Osteoblast (primary cell): Measurements from ENCODE around the gene AQP2. TPM values are rescaled to one million over a fixed set of nuclear protein-coding genes. Genes with fewer than 3 reads are reported as not detected.
A peak's percentile ranks its signal among the peaks of the same experiment; 100 is the strongest.

Experiments used
- DNase-seq: peaks from one replicate; pipeline ENCODE4 v3.0.0; 2011; ENCODE audit warnings: low spot score, mixed read lengths; ENCODE audit not compliant: insufficient read length; ENCODE audit errors: missing footprints
- H2AFZ ChIP-seq: 2 replicates; pipeline ENCODE4 v1.6.0; 2011; ENCODE audit warnings: mild to moderate bottlenecking, low read length
- H3K27ac ChIP-seq: 2 replicates; pipeline ENCODE4 v1.5.1; 2011; ENCODE audit warnings: mild to moderate bottlenecking, low read depth, low read length, moderate library complexity
- H3K27me3 ChIP-seq: 2 replicates; pipeline ENCODE4 v1.6.0; 2012; ENCODE audit warnings: mild to moderate bottlenecking, control low read depth, inconsistent platforms, low read length, moderate library complexity; ENCODE audit not compliant: insufficient read depth
- H3K36me3 ChIP-seq: 2 replicates; pipeline ENCODE4 v1.5.1; 2011; ENCODE audit warnings: mild to moderate bottlenecking, low read length, control low read depth, moderate library complexity; ENCODE audit not compliant: insufficient read depth
- H3K4me1 ChIP-seq: 2 replicates; pipeline ENCODE4 v1.5.1; 2011; ENCODE audit warnings: mild to moderate bottlenecking, low read length, control low read depth, moderate library complexity; ENCODE audit not compliant: insufficient read depth
- H3K4me2 ChIP-seq: 2 replicates; pipeline ENCODE4 v1.6.0; 2011; ENCODE audit warnings: mild to moderate bottlenecking, low read length; ENCODE audit not compliant: insufficient read depth
- H3K4me3 ChIP-seq: fragments of 200-600 bp; sonication (generic); 3 replicates; pipeline ENCODE4 v1.5.1; 2012; ENCODE audit warnings: mild to moderate bottlenecking, low read length, inconsistent platforms; ENCODE audit not compliant: insufficient read depth
- H3K79me2 ChIP-seq: 2 replicates; pipeline ENCODE4 v1.6.0; 2012; ENCODE audit warnings: mild to moderate bottlenecking, low read length, control low read depth, inconsistent platforms; ENCODE audit not compliant: insufficient read depth
- H3K9me3 ChIP-seq: 2 replicates; pipeline ENCODE4 v1.5.1; 2011; ENCODE audit warnings: low read depth, low read length, control low read depth
- H4K20me1 ChIP-seq: 2 replicates; pipeline ENCODE4 v1.6.0; 2012; ENCODE audit warnings: mild to moderate bottlenecking, low read length, control low read depth; ENCODE audit not compliant: insufficient read depth
- total RNA-seq: library from RNA; depleted of rRNA; stranded (reverse); fragments of >200 nt; gene quantifications from 2 replicates; pipeline ENCODE4 v1.2.3, GENCODE V29; 2012
- TF ChIP-seq, protein P1 (sequence below): IDR thresholded peaks from 2 replicates; pipeline ENCODE4 v1.5.1; 2011; ENCODE audit warnings: mild to moderate bottlenecking, low read depth, low read length, moderate library complexity; ENCODE audit errors: extremely low read depth

Gene AQP2
- total RNA-seq, 1 donor, result not detected

DNA sequence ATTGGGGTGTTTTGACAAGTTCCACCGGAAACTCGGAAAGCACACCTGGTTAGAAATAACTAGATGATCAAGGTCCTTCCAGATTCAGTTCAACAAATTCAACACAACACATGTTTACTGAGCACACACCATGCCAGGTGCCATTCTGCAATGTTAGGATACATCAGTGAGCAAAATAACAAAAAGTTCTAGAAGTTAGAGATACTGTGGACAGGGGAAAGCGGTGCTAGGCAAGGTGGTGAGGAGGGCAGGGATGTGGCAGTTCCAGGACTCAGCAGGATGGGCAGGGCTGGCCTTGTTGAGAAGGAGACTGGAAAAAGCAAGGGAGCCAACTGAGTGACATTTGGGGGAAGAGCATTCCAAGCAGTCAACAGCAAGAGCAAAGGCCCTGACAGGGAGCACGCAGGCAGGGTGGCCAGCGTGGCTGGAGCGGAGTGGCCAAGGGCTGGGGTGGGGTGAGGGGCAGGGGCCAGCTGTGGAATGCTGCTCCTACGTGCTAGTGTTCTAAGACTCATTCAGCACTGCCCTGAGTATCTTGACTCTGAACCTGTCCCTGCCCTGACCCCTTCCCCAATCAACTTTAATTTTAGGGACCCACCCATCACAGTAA is 27.4 kb upstream of the AQP2 start:
- no peaks in the 10 kb centered on the region for H3K36me3 ChIP-seq
- peak; percentile 38 for DNase-seq
- no peak overlapping the region for H3K27ac ChIP-seq
- no peak overlapping the region for H3K4me3 ChIP-seq
- peaks cover 11% of the 10 kb centered on the region for H3K4me1 ChIP-seq
- H3K79me2 ChIP-seq, result no peaks in the 10 kb centered on the region
- no peaks in the 10 kb centered on the region for H3K9me3 ChIP-seq
- no peak overlapping the region for H3K4me2 ChIP-seq
- H2AFZ ChIP-seq, result no peak overlapping the region
- H4K20me1 ChIP-seq, result no peaks in the 10 kb centered on the region
- TF ChIP-seq, protein P1, sequence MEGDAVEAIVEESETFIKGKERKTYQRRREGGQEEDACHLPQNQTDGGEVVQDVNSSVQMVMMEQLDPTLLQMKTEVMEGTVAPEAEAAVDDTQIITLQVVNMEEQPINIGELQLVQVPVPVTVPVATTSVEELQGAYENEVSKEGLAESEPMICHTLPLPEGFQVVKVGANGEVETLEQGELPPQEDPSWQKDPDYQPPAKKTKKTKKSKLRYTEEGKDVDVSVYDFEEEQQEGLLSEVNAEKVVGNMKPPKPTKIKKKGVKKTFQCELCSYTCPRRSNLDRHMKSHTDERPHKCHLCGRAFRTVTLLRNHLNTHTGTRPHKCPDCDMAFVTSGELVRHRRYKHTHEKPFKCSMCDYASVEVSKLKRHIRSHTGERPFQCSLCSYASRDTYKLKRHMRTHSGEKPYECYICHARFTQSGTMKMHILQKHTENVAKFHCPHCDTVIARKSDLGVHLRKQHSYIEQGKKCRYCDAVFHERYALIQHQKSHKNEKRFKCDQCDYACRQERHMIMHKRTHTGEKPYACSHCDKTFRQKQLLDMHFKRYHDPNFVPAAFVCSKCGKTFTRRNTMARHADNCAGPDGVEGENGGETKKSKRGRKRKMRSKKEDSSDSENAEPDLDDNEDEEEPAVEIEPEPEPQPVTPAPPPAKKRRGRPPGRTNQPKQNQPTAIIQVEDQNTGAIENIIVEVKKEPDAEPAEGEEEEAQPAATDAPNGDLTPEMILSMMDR, result no peak
- H3K27me3 ChIP-seq, result peaks cover 4% of the 10 kb centered on the region

DNA sequence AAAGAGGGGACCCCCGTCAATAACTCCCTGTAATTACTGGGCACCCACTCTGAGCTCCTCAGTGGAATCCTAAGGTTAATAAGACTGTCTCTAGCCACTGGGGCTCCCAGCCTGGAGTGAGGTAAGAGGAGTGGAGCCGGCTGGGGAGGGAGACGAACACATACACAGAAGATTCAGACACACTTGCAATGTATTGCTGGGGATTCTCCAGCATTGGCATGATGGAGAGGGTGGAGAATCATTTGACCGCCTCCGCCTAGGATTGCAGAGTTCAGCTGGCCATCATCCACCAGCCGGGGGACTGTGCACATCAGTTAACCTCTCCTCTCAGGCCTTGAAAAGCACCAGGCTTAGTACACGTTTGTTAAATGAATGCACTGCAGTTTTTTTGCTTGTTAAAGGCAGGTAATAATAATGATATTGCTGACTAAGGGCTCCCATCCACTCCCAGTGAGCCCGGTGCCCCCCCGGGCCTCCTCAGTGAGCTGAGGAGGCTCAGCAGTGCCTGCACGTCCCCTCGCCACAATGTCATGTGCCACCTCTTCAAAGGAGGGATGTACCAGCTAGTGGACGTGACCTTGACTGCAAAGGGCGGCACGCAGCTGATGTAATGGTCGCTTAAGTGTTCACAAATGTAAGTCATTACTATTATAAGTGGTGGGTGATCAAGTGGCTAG is 26.5 kb upstream of the AQP2 start:
- H3K4me3 ChIP-seq, result no peak overlapping the region
- TF ChIP-seq, protein P1, result no peak
- peaks cover 11% of the 10 kb centered on the region for H3K4me1 ChIP-seq

DNA sequence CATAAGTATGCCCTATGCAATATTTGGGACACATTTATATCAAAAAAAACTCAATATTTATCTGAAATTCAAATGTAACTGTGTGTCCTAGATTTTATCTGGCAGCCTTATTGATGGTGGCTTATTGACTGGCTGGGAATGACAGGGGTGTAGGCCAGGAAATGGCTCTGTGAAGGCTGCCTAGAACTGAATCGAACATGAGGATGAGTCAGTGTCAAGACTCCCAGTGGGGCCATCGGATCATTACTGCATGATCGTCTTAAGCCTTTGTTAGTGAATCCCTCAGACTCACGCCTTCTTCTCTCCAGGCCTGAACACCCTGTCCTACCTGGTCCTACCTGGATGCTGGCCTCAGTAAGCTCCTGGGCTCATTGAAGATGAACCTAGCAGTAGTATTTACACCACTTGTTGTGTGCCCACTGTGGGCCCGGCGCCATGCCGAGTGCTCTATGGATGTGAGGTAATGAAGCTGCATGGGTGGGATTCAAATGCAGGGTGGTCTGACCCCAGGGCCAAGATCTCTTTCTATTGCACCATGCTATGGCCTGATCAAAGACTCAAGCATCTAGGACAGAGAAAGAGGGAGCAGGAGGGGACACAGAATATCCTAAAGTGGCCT is 25.8 kb upstream of the AQP2 start:
- no peak overlapping the region for H3K4me2 ChIP-seq
- H3K27ac ChIP-seq, result no peak overlapping the region
- H3K79me2 ChIP-seq, result no peaks in the 10 kb centered on the region
- no peaks in the 10 kb centered on the region for H4K20me1 ChIP-seq
- TF ChIP-seq, protein P1, result no peak
- no peak for DNase-seq
- no peaks in the 10 kb centered on the region for H3K27me3 ChIP-seq
- H2AFZ ChIP-seq, result no peak overlapping the region
- H3K4me3 ChIP-seq, result no peak overlapping the region
- no peaks in the 10 kb centered on the region for H3K36me3 ChIP-seq
- peaks cover 11% of the 10 kb centered on the region for H3K4me1 ChIP-seq
- H3K9me3 ChIP-seq, result no peaks in the 10 kb centered on the region

More for the DNA sequence above, 26.5 kb upstream of the AQP2 start:
- Histone ChIP-seq H3K27me3 (no peaks in the 10 kb centered on the region), H2AFZ (no peak overlapping the region), H3K9me3 (no peaks in the 10 kb centered on the region), H3K27ac (no peak overlapping the region), H3K79me2 (no peaks in the 10 kb centered on the region), H4K20me1 (no peaks in the 10 kb centered on the region), H3K36me3 (no peaks in the 10 kb centered on the region), H3K4me2 (no peak overlapping the region)
- DNase-seq, result no peak
